ENCODE data around the gene NRP1.

The NRP1 gene

GRCh38 chr10:33370434-33370930 is 36.0 kb upstream of the NRP1 start:
- H3K27ac ChIP-seq (ENCODE audit: low read length) = no peak overlapping the region

GRCh38 chr10:33368086-33368485 is 33.6 kb upstream of the NRP1 start:
- no peaks in the 10 kb centered on the region for H3K4me1 ChIP-seq (ENCODE audit: low read length)
- no peak overlapping the region for H2AFZ ChIP-seq (ENCODE audit: low read length)
- H3K4me3 ChIP-seq (ENCODE audit: low read length) = no peak overlapping the region
- H3K9ac ChIP-seq (ENCODE audit: low read length) = no peak overlapping the region
- TF ChIP-seq EZH2phosphoT487 (IDR thresholded peaks at IDR 0.05; ENCODE audit: low read length) (no peak), EZH2 (optimal IDR thresholded peaks at IDR 0.05; ENCODE audit: low read depth, low read length) (no peak), CTCF (IDR thresholded peaks at IDR 0.05; ENCODE audit: low read length) (no peak)
- H3F3A ChIP-seq (ENCODE audit: insufficient read depth, low read length) = no peaks in the 10 kb centered on the region
- no peaks in the 10 kb centered on the region for H3K36me3 ChIP-seq (replicated peaks; ENCODE audit: insufficient read depth, low read length)
- no peaks in the 10 kb centered on the region for H3K27me3 ChIP-seq (replicated peaks; ENCODE audit: insufficient read depth, low read length)
- no peaks in the 10 kb centered on the region for H4K20me1 ChIP-seq (ENCODE audit: insufficient read depth, low read length)
- DNase-seq = no peak
- H3K4me2 ChIP-seq (ENCODE audit: low read depth, low read length) = no peak overlapping the region
- no peak overlapping the region for H3K27ac ChIP-seq (ENCODE audit: low read length)
- no peaks in the 10 kb centered on the region for H3K9me3 ChIP-seq (replicated peaks; ENCODE audit: insufficient read depth, low read length)
- no peaks in the 10 kb centered on the region for H3K9me2 ChIP-seq (replicated peaks; ENCODE audit: insufficient read depth, low read length)
- no peaks in the 10 kb centered on the region for H3K79me2 ChIP-seq (ENCODE audit: low read length)

More at GRCh38 chr10:33370434-33370930, 36.0 kb upstream of the NRP1 start:
- Histone ChIP-seq H3K79me2 (ENCODE audit: low read length) (no peaks in the 10 kb centered on the region), H3F3A (ENCODE audit: insufficient read depth, low read length) (no peaks in the 10 kb centered on the region), H3K9me2 (replicated peaks; ENCODE audit: insufficient read depth, low read length) (no peaks in the 10 kb centered on the region), H2AFZ (ENCODE audit: low read length) (no peak overlapping the region), H3K9ac (ENCODE audit: low read length) (no peak overlapping the region), H3K9me3 (replicated peaks; ENCODE audit: insufficient read depth, low read length) (no peaks in the 10 kb centered on the region), H3K4me1 (ENCODE audit: low read length) (no peaks in the 10 kb centered on the region), H3K4me2 (ENCODE audit: low read depth, low read length) (no peak overlapping the region), H3K36me3 (replicated peaks; ENCODE audit: insufficient read depth, low read length) (no peaks in the 10 kb centered on the region), H4K20me1 (ENCODE audit: insufficient read depth, low read length) (no peaks in the 10 kb centered on the region), H3K27me3 (replicated peaks; ENCODE audit: insufficient read depth, low read length) (no peaks in the 10 kb centered on the region), H3K4me3 (ENCODE audit: low read length) (no peak overlapping the region)
- DNase-seq = no peak
- no peak for TF ChIP-seq EZH2phosphoT487 (IDR thresholded peaks at IDR 0.05; ENCODE audit: low read length)

- Histone ChIP-seq H3K4me3 (ENCODE audit: low read length) (no peak overlapping the region), H3K9me2 (replicated peaks; ENCODE audit: insufficient read depth, low read length) (no peaks in the 10 kb centered on the region), H3F3A (ENCODE audit: insufficient read depth, low read length) (no peaks in the 10 kb centered on the region), H3K27ac (ENCODE audit: low read length) (no peak overlapping the region), H3K4me1 (ENCODE audit: low read length) (no peaks in the 10 kb centered on the region), H3K36me3 (replicated peaks; ENCODE audit: insufficient read depth, low read length) (no peaks in the 10 kb centered on the region), H3K9me3 (replicated peaks; ENCODE audit: insufficient read depth, low read length) (no peaks in the 10 kb centered on the region), H2AFZ (ENCODE audit: low read length) (no peak overlapping the region), H3K4me2 (ENCODE audit: low read depth, low read length) (no peak overlapping the region), H3K27me3 (replicated peaks; ENCODE audit: insufficient read depth, low read length) (no peaks in the 10 kb centered on the region), H3K9ac (ENCODE audit: low read length) (no peak overlapping the region), H3K79me2 (ENCODE audit: low read length) (no peaks in the 10 kb centered on the region), H4K20me1 (ENCODE audit: insufficient read depth, low read length) (no peaks in the 10 kb centered on the region)
- DNase-seq = no peak
- TF ChIP-seq EZH2phosphoT487 (IDR thresholded peaks at IDR 0.05; ENCODE audit: low read length) (no peak), EZH2 (optimal IDR thresholded peaks at IDR 0.05; ENCODE audit: low read depth, low read length) (no peak), CTCF (IDR thresholded peaks at IDR 0.05; ENCODE audit: low read length) (no peak)
These were observed 31.5 kb upstream of the NRP1 start for GRCh38 chr10:33365871-33366411.

- DNase-seq = no peak
- Histone ChIP-seq H3K9me2 (replicated peaks; ENCODE audit: insufficient read depth, low read length) (no peaks in the 10 kb centered on the region), H4K20me1 (ENCODE audit: insufficient read depth, low read length) (no peaks in the 10 kb centered on the region)
These were observed 30.8 kb upstream of the NRP1 start for GRCh38 chr10:33365301-33365700.

More at GRCh38 chr10:33365301-33365700, 30.8 kb upstream of the NRP1 start:
- no peak overlapping the region for H3K4me3 ChIP-seq (ENCODE audit: low read length)
- no peaks in the 10 kb centered on the region for H3K79me2 ChIP-seq (ENCODE audit: low read length)
- H3K27ac ChIP-seq (ENCODE audit: low read length) = no peak overlapping the region
- no peaks in the 10 kb centered on the region for H3K36me3 ChIP-seq (replicated peaks; ENCODE audit: insufficient read depth, low read length)
- H3K9ac ChIP-seq (ENCODE audit: low read length) = no peak overlapping the region
- H3F3A ChIP-seq (ENCODE audit: insufficient read depth, low read length) = no peaks in the 10 kb centered on the region
- TF ChIP-seq EZH2 (optimal IDR thresholded peaks at IDR 0.05; ENCODE audit: low read depth, low read length) (no peak), CTCF (IDR thresholded peaks at IDR 0.05; ENCODE audit: low read length) (no peak), EZH2phosphoT487 (IDR thresholded peaks at IDR 0.05; ENCODE audit: low read length) (no peak)
- H3K9me3 ChIP-seq (replicated peaks; ENCODE audit: insufficient read depth, low read length) = no peaks in the 10 kb centered on the region
- no peaks in the 10 kb centered on the region for H3K27me3 ChIP-seq (replicated peaks; ENCODE audit: insufficient read depth, low read length)
- no peaks in the 10 kb centered on the region for H3K4me1 ChIP-seq (ENCODE audit: low read length)
- H2AFZ ChIP-seq (ENCODE audit: low read length) = no peak overlapping the region
- H3K4me2 ChIP-seq (ENCODE audit: low read depth, low read length) = no peak overlapping the region
